ENCODE results near the gene MBOAT2.
"Not testable (repeated sequence)": the region's sequence is repeated elsewhere in the genome, so short reads cannot be mapped to it uniquely, and the experiment has no call there.

MBOAT2 gene

DNA sequence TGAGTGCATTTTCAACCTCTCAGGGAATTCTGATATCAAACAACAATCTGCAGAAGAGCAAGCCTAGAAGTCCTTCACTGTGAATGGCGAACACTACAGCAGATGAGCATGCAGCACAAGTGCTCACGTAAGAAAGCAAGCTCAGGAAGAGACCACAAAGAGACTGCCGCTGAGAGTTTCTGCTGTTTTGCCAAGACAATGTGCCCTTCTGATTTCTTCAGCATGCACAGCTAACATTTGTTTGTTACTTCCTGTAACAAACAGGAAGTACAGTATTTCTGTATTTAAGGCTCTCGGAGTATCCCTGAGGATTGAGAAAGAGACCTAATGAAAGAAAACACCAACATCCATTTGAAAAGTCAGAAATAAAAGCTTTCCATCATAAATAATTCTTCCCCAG is 45.9 kb downstream of the MBOAT2 start:
- DNase-seq (ENCODE audit: low spot score): no peak

DNA sequence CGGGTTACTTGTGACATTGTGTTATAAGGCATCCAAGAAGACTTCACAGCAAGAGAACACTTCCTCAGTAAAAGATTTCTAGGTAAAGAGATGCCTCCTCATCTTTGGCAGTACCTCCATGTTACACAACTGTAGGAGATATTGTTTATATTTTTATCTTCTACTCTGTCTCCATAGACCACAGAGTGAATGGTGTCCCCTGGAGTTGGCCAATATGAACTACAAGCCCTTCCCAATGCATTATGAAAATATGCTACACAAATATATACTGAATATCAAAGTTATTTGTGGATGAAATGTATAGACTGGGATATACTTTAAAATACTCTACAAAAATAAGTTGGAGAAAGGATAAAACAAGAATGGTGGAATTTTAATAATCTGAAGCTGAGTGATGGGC is 46.7 kb downstream of the MBOAT2 start:
- no peak for DNase-seq (ENCODE audit: low spot score)

DNA sequence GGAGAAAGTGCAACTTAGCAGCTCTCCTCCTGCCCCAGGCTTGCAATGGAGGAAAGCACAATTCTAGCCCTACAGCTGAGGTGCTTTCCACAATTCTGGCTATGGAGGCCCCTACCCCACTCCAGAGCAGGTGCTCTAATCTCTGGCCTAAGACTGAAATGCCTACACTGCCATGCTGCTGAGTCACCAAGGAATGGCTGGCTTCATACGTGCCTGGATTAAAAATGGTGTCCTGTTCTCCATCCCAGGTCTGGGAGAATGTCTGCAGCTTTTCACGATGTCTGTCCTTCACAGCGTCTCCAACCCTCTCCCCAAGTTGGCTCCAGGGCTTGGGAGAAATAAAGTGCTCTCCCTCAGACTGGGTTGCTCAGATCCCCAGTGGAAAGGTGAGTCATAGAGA is 48.5 kb downstream of the MBOAT2 start:
- no peak for DNase-seq (ENCODE audit: low spot score)

DNA sequence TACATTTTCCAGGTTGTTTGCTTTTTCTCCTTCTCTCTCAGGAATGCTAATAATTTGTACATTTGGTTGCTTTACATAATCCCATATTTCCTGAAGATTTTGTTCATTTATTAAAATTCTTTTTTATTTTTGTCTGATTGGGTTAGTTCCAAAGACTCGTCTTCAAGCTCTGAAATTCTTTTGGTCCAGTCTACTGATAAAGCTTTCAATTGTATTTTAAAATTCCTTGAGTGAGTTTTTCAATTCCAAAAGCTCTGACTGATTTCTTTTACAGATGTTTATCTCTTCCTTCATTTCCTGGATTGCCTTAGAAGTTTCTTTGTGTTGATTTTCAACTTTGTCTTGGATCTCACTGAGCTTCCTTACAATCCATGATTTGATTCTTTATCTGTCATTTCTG is 50.0 kb downstream of the MBOAT2 start:
- DNase-seq (ENCODE audit: low spot score): no peak

DNA sequence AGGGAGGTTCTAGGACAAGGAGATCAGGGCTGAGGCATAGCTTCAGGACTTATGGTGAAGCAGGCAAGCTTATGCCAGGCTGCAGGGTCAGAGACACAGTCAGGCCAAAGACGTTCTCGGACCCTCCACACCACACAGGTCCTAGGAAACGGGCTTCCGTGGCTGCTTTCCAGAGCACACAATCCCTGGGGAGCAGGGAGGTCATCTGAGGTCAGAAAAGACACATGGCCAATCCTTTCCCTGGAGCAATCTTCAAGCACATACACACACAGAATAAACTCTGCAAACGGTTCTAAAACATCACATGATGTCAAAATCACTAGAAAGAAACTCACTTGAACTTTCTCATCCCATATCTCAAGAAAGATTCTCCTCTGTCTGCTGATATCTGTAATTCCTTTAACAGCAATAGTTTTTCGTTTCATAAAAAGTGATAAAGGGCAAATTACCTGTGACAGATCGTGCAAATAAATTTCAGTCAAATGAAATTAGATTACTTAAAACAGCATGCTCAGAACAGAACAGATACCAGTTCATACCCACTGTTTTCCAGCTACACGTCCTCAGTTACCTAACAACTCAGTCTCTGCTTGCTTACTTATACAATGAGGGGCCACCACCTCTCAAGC is 63.9 kb downstream of the MBOAT2 start:
- no peak for DNase-seq (ENCODE audit: low spot score)

DNA sequence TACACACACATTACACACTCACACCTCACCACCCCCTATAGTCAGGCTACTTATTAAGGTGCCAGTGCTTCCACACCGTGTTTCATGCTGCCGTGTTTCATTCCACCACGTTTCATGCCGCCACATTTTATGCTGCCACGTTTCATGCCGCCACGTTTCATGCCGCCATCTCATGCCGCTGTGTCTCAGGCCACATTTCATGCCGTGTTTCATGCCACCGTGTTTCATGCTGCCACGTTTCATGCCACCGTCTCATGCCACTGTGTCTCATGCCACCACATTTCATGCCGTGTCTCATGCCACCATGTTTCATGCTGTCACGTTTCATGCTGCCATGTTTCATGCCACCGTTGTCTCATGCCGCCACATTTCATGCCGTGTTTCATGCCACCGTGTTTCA is 65.1 kb downstream of the MBOAT2 start:
- DNase-seq (ENCODE audit: low spot score): no peak

DNA sequence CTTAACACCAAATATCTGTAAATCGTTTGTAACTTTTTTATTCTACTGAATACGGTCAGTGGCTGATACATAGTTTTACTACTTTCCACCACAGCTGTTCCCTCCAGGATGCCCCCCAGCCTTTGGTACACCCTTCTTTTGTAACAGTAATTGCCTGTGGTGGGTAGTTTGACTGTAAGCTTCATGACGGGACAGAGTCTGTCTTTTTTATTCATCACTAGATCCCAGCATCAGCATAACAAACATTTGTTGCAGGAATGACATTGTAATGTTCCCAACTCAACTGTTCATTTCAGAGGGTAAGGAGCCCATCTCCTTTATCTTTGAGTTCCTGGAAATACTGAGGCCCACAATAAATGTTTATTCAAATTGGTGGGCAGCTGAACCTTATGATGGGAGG is 67.5 kb downstream of the MBOAT2 start:
- DNase-seq (ENCODE audit: low spot score): no peak

DNA sequence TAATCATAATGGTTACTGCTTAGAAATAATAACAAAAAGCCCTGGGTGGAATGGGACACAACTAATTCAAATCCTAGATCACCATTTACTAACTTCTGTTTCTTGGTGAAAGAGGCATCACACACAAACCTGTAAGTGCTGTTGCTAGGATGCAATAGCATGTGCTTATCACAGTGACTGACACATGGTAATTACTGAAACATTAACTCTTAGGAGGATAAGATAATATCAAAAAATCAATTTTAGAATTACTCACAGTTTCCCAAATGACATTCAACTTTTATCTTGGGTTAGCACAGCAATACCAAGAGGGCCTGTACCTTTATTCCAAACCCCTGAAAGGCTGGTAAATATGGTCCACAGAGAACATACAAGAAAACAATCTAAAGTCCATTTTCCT is 69.1 kb downstream of the MBOAT2 start:
- no peak for DNase-seq (ENCODE audit: low spot score)

DNA sequence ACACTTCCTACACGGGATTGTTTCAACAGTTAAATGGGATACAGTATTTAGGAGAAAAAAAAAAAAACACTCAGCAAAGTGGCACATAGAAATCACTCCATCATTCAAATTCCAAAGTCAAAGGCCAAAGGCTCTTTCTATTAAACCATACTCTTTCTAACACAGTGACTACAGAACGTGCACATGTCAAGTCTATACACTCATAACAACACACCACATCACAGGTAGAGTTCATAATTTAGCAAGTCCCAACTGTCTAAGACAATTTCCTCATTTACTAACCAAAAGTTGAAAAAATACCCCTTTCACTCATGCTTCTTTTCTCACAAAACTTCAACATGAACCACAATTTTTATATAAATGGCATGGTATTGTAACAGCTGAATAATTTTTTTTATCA is 70.8 kb downstream of the MBOAT2 start:
- DNase-seq (ENCODE audit: low spot score): no peak

DNA sequence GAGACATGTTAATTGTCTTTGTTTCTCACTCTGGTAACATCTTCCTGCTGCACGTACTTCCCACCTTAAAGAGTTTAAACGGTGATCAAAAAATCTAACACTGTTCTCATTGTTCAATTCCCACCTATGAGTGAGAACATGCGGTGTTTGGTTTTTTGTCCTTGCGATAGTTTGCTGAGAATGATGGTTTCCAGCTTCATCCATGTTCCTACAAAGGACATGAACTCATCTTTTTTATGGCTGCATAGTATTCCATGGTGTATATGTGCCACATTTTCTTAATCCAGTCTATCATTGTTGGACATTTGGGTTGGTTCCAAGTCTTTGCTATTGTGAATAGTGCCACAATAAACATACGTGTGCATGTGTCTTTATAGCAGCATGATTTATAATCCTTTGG is 73.3 kb downstream of the MBOAT2 start:
- DNase-seq (ENCODE audit: low spot score): not testable (repeated sequence)

DNA sequence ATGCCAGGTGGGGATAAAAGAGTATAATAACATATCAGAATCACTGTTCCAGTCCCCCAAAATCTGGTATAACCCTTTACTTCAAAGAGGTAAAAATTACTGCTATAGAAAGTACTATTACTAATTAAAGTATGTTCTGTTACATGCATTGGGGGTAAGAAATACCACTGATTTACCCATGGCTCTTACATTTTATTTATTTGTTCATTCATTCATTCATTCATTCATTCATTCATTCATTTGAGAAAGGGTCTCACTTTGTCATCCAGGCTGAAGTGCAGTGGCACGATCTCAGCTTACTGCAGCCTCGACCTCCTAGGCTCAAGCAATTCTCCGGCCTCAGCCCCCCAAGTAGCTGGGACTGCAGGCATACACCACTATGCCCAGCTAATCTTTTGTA is 74.4 kb downstream of the MBOAT2 start:
- DNase-seq (ENCODE audit: low spot score): no peak

DNA sequence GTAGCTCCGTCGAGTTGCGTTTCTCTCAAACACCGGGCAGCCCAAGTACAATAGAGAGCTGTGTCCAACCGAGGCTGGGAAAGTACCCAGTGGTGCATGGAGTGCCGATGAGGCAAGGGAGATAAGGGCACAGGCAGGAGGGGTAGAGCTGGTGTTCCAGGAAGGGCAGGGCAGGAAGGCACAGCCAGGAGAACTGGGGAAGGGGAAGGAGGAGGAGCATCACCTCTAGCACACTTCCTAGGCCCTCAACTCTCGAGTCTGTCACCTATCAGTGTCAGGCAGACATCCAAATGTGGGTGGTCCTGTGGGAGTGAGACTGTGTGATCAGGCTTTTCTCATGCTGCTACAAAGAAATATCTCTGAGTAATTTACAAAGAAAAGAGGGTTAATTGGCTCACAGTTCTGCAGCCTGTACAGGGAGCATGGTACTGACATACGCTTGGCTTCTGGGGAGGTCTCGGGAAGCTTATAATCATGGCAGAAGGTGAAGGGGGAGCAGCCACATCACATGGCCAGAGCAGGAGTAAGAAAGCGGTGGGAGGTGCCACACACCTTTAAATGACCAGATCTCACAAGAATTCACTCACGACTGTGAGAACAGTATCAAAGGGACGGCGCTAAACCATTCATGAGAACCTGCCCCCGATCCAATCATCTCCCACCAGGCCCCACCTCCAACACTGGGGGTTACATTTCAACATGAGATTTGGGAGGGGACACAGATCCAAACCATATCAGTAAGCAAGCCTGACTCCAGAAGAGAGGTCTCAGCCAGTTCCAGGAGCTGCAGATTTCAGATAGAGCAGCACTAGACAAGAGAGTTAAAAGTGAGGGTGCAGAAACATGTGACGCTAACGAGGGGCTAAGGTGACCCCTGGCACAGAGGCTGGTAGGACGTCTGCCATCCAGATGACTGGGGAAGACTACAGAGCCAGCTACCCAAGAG is 75.7 kb downstream of the MBOAT2 start:
- DNase-seq (ENCODE audit: low spot score): no peak

DNA sequence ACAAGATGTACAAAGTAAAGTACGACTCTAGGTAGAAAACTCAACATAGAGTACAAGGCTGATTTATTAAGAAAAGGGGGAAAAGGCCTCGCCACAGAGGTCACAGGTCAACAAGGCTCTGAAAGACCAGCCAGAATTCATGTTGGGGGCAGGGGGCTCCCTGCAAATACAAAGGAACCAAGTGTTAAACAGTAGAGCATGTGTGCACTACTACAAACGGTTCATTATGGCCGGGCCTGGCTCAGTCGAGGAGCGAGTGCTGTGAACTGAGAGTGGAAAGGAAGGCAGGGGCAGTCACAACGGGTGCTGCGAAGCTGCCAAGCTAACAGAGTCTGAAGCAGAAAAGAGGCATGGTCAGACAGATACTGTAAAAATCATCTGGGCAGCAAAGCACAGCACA is 77.1 kb downstream of the MBOAT2 start:
- DNase-seq (ENCODE audit: low spot score): no peak

DNA sequence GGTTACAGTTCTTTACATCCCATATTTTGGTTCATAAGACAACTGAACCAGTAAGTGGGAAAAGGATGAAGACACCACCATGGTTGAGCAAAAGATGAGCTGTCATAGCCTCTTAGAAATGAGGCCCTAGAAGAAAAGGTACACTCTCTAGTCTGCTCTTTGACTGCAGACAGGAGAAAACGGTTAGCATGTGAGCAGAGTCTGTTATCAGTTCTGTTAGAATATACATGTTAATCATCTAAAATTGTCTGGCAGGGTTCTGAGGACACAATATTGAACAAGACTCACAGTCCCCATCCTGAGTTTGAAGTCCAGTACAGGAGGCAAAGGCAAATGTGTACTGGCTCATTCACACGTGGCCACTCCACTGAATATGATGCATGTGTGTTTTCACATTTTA is 78.1 kb downstream of the MBOAT2 start:
- DNase-seq (ENCODE audit: low spot score): no peak

DNA sequence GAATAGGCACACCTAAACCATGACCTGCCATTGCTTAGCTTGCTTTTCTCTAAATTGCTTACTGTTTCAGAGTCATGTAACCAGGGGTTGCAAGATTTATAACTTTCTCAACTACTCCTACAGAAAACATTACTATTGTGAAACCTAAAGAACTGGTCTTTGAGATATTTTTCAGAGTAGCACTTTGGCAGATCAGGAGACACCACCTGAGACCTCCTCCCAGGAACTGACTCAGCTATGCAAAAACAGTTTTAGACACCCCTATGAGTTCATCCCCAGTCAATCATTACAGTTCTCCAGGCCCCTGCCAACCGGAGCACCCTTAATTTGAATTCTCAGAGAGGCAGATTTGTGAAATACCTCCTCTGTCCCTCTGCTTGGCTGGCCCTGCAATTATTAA is 80.3 kb downstream of the MBOAT2 start:
- no peak for DNase-seq (ENCODE audit: low spot score)

DNA sequence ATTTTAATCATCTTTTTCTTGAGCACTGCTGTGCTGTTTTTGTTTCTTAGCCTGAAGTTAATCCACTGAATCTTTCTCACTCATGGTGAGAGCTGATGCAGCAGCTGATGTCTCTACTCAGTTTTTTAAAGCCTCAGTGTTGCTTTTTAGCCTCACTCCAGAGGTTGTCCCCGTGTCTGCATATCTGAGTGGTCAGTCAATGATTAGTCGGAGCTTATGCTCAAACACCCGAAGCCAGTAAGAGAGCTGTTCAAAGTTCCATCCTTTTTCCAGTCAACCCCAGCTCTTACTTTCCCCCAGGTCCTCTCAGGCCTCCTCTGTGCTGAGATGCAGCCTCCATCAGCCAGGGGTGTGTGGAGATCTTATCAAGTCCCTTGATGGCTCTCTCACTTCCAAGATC is 81.1 kb downstream of the MBOAT2 start:
- DNase-seq (ENCODE audit: low spot score): peak; percentile 22

DNA sequence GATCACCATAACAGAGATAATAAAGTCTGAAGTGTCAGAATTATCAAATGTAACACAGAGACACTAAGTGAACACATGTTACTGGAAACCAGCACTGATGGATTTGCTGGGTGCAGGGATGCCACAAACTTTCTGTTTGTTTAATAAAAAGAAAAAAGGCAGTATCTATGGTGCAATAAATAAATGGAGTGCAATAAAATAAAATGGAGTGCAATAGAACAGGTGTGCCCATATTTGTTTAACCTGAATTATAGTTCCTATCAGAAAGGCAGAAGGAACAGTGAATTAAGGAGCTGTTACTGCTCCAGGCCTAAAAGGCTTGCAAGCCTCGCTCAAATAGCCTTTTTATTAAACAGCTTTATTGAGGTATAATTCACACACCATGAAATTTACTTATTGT is 85.1 kb downstream of the MBOAT2 start:
- DNase-seq (ENCODE audit: low spot score): no peak

DNA sequence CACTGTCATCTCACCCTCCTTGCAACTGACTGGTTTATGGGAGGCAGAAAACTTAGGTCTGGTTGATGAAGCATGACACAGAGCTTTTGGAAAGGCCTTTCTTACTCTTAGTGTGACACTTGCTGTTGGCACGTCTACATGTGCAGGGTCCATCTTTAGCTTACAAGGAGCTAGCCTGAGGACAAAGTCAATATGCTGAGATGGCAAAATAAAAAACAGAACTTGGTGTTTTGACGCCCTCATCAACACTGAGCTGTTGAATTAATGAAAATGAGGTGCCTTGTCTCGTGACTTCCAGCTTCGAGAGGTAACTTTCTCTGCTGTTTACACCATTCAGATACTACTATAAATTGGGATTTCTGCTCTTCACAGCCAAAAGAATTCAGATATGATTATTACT is 87.5 kb downstream of the MBOAT2 start:
- no peak for DNase-seq (ENCODE audit: low spot score)

DNA sequence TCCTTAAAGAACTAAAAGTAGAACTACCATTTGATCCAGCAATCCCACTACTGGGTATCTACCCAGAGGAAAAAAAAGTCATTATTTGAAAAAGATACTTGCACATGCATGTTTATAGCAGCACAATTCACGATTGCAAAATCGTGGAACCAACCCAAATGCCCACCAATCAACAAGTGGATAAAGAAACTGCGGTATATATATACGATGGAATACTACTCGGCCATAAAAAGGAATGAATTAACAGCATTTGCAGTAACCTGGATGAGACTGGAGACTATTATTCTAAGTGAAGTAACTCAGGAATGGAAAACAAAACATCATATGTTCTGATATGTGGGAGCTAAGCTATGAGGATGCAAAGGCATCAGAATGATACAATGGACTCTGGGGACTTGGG is 89.7 kb downstream of the MBOAT2 start:
- not testable (repeated sequence) for DNase-seq (ENCODE audit: low spot score)

DNA sequence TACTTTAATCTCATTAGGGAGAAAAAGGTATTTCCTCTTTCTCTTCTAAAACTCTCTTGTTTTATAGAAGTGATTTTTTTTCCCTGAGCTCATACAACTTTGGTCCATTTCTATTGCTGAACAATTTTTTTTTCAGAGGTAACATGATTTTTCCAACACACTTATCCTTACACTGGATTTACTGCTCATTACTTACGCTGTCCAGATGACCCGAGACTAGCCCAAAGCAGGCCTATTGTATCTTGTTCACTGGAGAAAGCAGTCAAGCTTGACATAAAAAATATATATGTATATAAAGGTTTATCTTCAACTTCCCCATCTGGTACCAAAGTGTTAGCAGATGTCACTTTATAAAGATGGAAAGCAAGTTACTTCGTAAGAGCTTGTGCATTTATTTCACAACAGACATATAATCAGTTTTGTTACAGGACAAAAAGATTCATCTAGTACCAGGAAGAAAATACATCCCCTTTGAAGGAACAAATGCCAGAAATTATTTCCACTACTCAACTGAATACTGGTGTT is 95.7 kb downstream of the MBOAT2 start:
- DNase-seq (ENCODE audit: low spot score): no peak

DNA sequence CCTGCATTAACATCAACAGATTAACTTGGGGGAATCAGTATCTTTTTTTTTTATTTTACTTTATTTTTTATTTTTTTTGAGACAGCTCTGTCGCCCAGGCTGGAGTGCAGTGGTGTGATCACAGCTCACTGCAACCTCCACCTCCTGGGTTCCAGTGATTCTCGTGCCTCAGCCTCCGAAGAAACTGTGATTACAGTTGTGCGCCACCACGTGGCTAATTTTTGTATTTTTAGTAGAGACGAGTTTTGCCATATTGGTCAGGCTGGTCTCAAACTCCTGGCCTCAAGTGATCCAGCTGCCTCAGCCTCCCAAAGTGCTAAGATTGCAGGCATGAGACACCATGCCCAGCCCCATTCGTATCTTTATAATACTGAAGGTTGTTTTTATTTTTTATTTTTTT is 99.6 kb downstream of the MBOAT2 start:
- DNase-seq (ENCODE audit: low spot score): not testable (repeated sequence)

DNA sequence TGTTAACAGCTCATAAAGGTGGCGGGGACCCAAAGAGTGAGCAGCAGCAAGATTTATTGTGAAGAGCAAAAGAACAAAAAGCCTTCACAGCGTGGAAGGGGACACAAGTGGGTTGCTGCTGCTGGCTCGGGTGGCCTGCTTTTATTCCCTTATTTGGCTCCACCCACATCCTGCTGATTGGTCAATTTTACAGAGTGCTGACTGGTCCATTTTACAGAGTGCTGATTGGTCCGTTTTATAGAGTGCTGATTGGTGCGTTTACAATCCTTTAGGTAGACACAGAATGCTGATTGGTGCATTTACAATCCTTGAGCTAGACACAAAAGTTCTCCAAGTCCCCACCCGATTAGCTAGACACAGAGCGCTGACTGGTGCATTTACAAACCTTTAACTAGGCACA is 100.7 kb downstream of the MBOAT2 start:
- not testable (repeated sequence) for DNase-seq (ENCODE audit: low spot score)

DNA sequence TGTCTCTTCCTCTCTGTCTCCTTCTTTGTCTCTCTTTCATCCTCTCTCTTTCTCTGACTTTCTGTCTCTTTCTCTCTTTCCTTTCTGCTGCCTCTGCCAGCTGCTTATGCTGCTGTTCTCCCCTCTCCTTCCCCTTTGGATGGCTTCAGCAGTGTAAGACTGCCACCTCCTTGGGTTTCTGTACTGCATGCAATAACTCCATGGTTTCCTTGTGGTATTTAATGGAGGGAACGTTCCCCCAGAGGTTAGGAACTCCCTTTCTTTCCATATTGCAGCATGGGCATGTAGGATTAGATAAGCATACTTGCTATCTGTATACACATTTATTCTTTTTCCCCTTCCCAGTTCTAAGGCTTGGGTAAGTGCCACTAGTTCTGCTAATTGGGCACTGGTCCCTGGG is 106.3 kb downstream of the MBOAT2 start:
- not testable (repeated sequence) for DNase-seq (ENCODE audit: low spot score)

All from AG08396 (cell line).